SIG-M5 treated with dmso at 0.1 percent for 504 hours (cell line): ENCODE measurements around the gene GHRHR.

Source experiments
- DNase-seq: peaks from one replicate; lab custom pipeline; 2025; ENCODE audit not compliant: unreplicated experiment; lab: John Stamatoyannopoulos, UW

Gene GHRHR

GRCh38 chr7:30963842-30964241, at the start of gene GHRHR:
Gene GHRHR, plus strand, starts transcription at chr7:30963953. Its CDS starts 116 bp downstream, at chr7:30964069.
- DNase-seq, result no peak

GRCh38 chr7:30914596-30914995, 49.2 kb upstream of the GHRHR start:
- DNase-seq, result no peak

GRCh38 chr7:30915005-30915601, 48.6 kb upstream of the GHRHR start:
- no peak for DNase-seq

DNA sequence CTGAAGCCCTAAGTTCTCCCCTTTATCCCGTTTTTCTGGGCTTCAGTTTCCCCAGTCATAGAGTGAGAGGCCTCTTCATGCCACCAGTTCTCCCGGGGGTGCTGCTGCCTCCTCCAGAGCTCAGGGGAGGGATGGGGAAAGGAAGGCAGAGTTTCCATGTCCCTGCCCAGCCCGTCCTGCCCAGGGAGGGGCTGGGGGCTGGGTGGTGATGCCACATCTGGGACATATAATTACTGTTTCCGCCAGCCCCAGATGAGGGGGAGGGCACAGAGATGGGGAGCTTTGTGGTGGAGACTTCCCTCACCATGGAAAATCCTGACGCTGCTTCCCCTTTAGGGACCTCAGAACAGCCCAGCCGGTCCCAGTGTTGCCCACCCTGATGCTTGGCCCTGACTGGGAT, 48.0 kb upstream of the GHRHR start:
- no peak for DNase-seq

- DNase-seq, result no peak
Measured at GRCh38 chr7:30916255-30916654, 47.5 kb upstream of the GHRHR start.

DNA sequence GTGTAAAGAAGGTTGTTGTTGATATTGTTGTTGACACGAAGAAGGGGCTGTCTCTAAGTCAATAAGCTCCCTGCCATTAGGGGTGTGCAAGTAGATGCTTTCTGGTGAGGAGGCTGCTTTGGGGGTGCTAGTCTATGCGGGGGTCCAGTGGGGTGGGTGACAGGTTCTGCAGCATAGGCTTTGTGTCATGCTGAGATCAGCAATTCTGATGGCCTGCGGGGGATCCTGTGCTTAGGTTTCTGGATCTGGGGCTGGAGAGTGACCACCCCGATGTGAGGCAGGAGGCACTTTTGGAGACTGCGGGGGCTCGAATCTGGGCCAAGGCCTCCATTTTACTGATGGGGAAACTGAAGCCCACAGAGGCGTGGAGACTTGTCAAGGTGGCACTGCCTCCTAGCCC, 47.0 kb upstream of the GHRHR start:
- no peak for DNase-seq

- DNase-seq, result no peak
Measured at GRCh38 chr7:30917216-30917893, 46.4 kb upstream of the GHRHR start.

DNA sequence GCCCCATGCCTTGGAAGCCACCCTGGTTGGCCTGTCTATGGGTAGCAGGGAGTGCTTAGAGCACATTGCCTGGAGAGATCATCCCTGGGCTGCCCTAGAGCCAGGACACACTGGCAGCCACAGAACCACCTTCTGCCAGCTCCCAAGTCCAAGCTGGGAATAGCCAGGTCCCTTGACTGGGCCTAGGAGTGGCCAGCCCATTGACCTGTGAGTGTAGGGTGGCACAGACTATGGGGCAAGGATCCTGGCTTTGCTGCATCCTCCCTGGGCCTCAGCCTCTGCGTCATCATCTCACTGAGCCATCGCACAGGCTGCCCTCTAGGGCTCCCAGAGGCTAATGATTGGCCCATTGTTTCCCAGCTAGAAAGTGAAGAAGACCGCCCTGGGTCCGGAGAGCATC, 45.1 kb upstream of the GHRHR start:
- no peak for DNase-seq

GRCh38 chr7:30920021-30920583, 43.7 kb upstream of the GHRHR start:
- DNase-seq, result no peak

GRCh38 chr7:30920584-30921539, 42.9 kb upstream of the GHRHR start:
- no peak for DNase-seq

DNA sequence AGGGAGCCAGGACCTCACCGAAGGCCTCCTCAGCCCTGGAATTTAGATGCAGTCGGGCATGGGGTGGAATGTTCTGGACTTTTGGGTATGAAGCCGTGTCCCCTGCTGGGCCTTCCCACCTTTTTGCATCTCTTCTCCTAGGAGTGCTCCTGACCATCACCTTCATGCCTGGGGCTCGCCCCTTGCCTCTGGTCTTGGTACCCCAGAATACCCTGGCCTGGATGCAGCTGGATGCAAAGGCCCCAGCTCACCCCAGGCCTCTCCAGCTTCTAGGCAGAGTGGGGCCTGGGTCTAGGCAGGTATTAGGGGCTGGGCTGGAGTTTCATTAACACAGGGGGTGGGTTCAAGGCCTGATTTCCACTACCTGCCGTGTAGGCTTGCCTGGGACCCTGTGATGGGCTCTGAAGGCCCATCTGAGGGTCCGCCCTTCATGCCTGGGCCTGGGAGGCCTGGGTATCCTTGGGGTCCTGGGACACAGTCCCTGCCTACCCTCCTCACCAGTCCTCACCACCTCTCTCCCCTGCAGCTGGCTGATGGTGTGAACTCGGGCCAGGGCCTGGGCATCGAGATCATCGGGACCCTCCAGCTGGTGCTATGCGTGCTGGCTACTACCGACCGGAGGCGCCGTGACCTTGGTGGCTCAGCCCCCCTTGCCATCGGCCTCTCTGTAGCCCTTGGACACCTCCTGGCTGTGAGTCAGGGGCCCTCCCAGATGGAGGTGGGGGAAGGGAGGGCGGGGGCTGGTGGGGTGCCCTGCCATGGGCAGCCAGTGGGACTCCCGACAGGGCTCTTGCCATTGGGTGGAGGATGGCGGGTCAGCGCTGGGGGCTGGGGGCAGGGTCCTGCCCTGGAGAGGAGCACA, 42.0 kb upstream of the GHRHR start:
- DNase-seq, result no peak

- DNase-seq, result no peak
Measured at GRCh38 chr7:30922596-30922995, 41.2 kb upstream of the GHRHR start.

DNA sequence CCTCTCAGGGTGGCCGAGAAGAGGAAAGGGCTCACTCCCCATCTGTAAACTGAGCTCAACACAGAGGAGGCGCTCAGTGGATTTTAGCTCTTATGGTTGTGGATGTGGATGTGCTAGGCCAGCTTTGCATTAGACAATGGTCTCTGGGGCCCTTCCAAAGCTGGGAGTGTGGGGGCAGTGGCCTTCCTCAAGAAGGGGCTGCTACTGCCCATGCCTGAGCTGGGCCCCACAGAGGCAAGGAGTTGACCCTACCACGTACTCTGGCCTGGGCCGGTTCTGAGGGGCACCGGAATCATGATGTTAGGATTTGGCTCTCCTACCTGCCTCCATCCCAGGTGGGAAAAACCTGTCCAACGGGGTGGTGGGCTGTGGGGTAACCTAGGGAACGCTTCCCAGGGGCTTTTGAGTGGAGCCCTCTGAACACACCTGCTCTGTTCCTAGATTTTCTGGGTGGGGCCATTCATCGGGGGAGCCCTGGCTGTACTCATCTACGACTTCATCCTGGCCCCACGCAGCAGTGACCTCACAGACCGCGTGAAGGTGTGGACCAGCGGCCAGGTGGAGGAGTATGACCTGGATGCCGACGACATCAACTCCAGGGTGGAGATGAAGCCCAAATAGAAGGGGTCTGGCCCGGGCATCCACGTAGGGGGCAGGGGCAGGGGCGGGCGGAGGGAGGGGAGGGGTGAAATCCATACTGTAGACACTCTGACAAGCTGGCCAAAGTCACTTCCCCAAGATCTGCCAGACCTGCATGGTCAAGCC, 40.6 kb upstream of the GHRHR start:
- DNase-seq, result no peak

DNA sequence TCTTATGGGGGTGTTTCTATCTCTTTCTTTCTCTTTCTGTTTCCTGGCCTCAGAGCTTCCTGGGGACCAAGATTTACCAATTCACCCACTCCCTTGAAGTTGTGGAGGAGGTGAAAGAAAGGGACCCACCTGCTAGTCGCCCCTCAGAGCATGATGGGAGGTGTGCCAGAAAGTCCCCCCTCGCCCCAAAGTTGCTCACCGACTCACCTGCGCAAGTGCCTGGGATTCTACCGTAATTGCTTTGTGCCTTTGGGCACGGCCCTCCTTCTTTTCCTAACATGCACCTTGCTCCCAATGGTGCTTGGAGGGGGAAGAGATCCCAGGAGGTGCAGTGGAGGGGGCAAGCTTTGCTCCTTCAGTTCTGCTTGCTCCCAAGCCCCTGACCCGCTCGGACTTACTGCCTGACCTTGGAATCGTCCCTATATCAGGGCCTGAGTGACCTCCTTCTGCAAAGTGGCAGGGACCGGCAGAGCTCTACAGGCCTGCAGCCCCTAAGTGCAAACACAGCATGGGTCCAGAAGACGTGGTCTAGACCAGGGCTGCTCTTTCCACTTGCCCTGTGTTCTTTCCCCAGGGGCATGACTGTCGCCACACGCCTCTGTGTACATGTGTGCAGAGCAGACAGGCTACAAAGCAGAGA, 39.9 kb upstream of the GHRHR start:
- DNase-seq, result no peak

DNA sequence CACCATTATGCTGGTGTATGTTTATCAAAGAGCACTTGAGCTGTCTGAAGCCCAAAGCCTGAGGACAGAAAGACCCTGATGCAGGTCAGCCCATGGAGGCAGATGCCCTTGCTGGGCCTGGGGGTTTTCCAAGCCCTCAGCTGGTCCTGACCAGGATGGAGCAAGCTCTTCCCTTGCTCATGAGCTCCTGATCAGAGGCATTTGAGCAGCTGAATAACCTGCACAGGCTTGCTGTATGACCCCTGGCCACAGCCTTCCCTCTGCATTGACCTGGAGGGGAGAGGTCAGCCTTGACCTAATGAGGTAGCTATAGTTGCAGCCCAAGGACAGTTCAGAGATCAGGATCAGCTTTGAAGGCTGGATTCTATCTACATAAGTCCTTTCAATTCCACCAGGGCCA, 39.1 kb upstream of the GHRHR start:
- DNase-seq, result no peak

DNA sequence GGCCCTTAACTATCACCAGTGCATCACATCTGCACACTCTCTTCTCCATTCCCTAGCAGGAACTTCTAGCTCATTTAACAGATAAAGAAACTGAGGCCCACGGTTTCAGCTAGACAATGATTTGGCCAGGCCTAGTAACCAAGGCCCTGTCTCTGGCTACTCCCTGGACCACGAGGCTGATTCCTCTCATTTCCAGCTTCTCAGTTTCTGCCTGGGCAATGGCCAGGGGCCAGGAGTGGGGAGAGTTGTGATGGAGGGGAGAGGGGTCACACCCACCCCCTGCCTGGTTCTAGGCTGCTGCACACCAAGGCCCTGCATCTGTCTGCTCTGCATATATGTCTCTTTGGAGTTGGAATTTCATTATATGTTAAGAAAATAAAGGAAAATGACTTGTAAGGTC, 38.6 kb upstream of the GHRHR start:
- no peak for DNase-seq

DNA sequence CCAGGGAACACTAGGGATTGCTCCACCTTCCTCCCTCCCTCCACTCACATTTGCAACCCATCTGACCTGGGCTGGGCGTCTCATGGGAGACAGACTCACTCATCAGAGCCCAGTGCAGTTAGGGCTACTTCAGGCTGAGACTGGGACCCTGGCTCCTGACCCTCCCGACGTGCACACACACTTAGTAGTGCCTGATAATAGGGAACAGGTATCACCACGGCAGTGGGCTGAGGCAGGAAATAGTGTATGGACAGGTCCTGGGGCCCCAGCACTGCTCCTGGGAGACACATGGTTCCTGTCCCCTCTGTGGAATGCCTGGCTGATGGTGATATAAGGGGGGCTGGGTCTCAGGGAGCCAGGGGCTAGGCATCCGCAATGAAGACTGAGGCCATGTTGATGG, 37.8 kb upstream of the GHRHR start:
- DNase-seq, result no peak

GRCh38 chr7:30926313-30926712, 37.4 kb upstream of the GHRHR start:
- no peak for DNase-seq

GRCh38 chr7:30927040-30927439, 36.7 kb upstream of the GHRHR start:
- DNase-seq, result no peak
